ENCODE measurements around the gene HBS1L. TPM values are rescaled to one million over a fixed set of nuclear protein-coding genes. Genes with fewer than 3 reads are reported as not detected.
A peak's percentile ranks its signal among the peaks of the same experiment; 100 is the strongest.

HBS1L gene
- total and polyA plus RNA-seq, 5 donors from 2014 or later, result 49.4 to 109 (median 64.5) TPM

DNA sequence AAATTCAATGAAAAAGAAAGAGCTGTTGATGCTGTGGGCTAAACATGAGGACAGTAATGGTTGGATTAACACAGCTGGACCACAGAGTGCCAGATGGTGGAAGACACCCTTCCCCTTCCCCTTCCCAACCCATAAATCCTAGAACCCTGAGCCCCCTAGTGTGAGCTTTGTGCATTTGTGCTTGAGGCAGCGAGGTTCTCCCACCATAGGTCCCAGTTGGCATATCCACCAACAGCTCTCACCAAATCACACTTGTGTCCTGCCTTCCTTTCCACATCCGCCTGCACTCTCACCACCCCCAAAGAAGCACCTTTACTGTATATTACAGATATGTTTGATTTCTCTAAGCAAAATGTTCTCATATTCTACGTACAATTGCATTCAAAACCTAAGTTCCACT, 32.8 kb upstream of the HBS1L start:
- Mint-ChIP-seq H3K9me3 (peaks cover 0 to 6% (median 2%) of the 10 kb centered on the region in 7 donors), H3K27ac (peak overlapping the region; percentile 94 to 99 (median 95)), H3K4me1 (peaks cover 37 to 72% (median 50%) of the 10 kb centered on the region in 4 donors), H3K4me3 (peak overlapping the region; percentile 70 to 95 (median 84)), H3K36me3 (no peaks in the 10 kb centered on the region), H3K27me3 (no peaks in the 10 kb centered on the region)
- Histone ChIP-seq H3K9me3 (ENCODE audit: control insufficient read depth in 2 of 2, low read length in 2 of 2) (no peaks in the 10 kb centered on the region), H3K4me3 (ENCODE audit: low read depth, low read length) (peak overlapping the region; percentile 92), H3K27ac (ENCODE audit: insufficient read depth, low read length, poor library complexity, severe bottlenecking) (peak overlapping the region; percentile 75), H3K36me3 (ENCODE audit: control insufficient read depth, insufficient read depth, low read length) (no peaks in the 10 kb centered on the region), H3K27me3 (ENCODE audit: control insufficient read depth, insufficient read depth, low read length) (no peaks in the 10 kb centered on the region), H3K4me1 (ENCODE audit: control insufficient read depth, insufficient read depth, low read length, poor library complexity, severe bottlenecking) (peaks cover 48% of the 10 kb centered on the region)
- ATAC-seq (ENCODE audit: low read depth in 2 of 2) (peak; percentile 3 to 15), DNase-seq (no peak)

DNA sequence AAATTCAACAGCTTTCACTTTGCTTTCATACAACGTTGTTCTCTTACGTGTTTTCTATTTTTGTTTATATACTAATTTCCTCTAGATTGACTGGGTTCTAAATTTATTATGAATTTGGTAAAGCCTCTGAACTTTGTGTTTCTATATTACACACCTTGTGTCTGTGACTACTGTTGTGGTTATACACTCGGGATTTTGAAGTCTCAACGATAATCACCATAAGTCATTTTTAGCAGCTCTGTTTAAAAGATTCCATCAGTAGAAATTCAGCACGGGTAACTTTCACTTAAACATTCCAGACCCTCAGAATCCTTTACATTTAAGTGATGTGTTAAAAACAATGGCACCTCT, 31.8 kb upstream of the HBS1L start:
- DNase-seq (peak in 1 of 3 donors; percentile 50), ATAC-seq (ENCODE audit: low read depth in 2 of 2) (no peak)
- Mint-ChIP-seq H3K4me1 (peaks cover 37 to 65% (median 47%) of the 10 kb centered on the region in 4 donors), H3K27ac (peak overlapping the region; percentile 94 to 99 (median 95)), H3K27me3 (no peaks in the 10 kb centered on the region), H3K4me3 (peak overlapping the region; percentile 70 to 95 (median 84)), H3K9me3 (peaks cover 0 to 12% (median 2%) of the 10 kb centered on the region in 7 donors), H3K36me3 (no peaks in the 10 kb centered on the region)
- Histone ChIP-seq H3K27ac (ENCODE audit: insufficient read depth, low read length, poor library complexity, severe bottlenecking) (peak overlapping the region; percentile 75), H3K36me3 (ENCODE audit: control insufficient read depth, insufficient read depth, low read length) (no peaks in the 10 kb centered on the region), H3K9me3 (ENCODE audit: control insufficient read depth in 2 of 2, low read length in 2 of 2) (peaks cover 8 to 9% of the 10 kb centered on the region in 2 experiments), H3K4me1 (ENCODE audit: control insufficient read depth, insufficient read depth, low read length, poor library complexity, severe bottlenecking) (peaks cover 48% of the 10 kb centered on the region), H3K27me3 (ENCODE audit: control insufficient read depth, insufficient read depth, low read length) (no peaks in the 10 kb centered on the region), H3K4me3 (ENCODE audit: low read depth, low read length) (peak overlapping the region; percentile 92)

DNA sequence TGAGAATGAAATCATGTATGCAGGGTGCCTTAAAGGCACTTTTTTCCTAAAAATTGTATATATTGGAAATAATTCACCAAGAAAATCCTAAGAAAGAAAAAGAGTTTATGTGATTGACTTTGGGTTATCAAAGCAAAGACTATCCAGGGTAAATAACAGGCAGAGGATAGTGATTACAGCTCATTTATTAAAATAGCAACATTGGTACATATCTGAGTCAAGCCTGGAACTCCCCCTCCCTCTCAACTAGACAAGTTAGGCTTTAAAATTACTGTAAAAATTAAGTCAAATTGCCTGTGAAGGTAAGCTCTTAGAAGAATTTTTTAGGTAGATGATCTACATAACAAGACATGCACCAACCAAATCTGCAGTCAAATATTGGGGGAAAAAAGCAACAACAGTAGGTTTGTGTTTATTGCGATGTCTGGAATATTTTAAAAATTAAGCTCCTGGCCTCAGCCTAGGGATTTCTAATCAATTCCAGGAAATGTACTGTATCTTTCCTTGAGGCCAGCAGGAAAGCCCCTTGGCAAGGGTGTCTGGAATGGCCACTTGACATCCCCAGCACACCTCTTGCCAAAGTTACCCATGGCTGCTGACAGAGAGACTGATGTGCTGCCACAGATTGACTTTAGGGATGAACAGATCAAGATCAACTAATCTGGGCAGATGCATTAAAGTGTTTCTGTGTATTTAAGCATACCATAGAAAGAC, 31.2 kb upstream of the HBS1L start:
- Histone ChIP-seq H3K27me3 (ENCODE audit: control insufficient read depth, insufficient read depth, low read length) (no peaks in the 10 kb centered on the region), H3K4me3 (ENCODE audit: low read depth, low read length) (peak overlapping the region; percentile 92)

GRCh38 chr6:135084916-135085269, 30.3 kb upstream of the HBS1L start:
- Histone ChIP-seq H3K9me3 (ENCODE audit: control insufficient read depth in 2 of 2, low read length in 2 of 2) (peaks cover 8 to 10% of the 10 kb centered on the region in 2 experiments), H3K36me3 (ENCODE audit: control insufficient read depth, insufficient read depth, low read length) (no peaks in the 10 kb centered on the region), H3K27ac (ENCODE audit: insufficient read depth, low read length, poor library complexity, severe bottlenecking) (no peak overlapping the region), H3K4me3 (ENCODE audit: low read depth, low read length) (no peak overlapping the region), H3K27me3 (ENCODE audit: control insufficient read depth, insufficient read depth, low read length) (no peaks in the 10 kb centered on the region), H3K4me1 (ENCODE audit: control insufficient read depth, insufficient read depth, low read length, poor library complexity, severe bottlenecking) (peaks cover 45% of the 10 kb centered on the region)
- peaks cover 0 to 13% (median 2%) of the 10 kb centered on the region in 7 donors for H3K9me3 Mint-ChIP-seq
- H3K4me1 Mint-ChIP-seq, result peaks cover 37 to 51% (median 40%) of the 10 kb centered on the region in 4 donors
- ATAC-seq (ENCODE audit: low read depth in 2 of 2) (no peak), DNase-seq (no peak)
- no peaks in the 10 kb centered on the region for H3K36me3 Mint-ChIP-seq
- H3K4me3 Mint-ChIP-seq, result peak overlapping the region in 1 of 4 donors; percentile 8
- no peaks in the 10 kb centered on the region for H3K27me3 Mint-ChIP-seq
- peak overlapping the region in 1 of 3 donors; percentile 95 for H3K27ac Mint-ChIP-seq

More for the DNA sequence above, 31.2 kb upstream of the HBS1L start:
- ATAC-seq (ENCODE audit: low read depth in 2 of 2) (no peak), DNase-seq (peak in 1 of 3 donors; percentile 21)
- peak overlapping the region; percentile 94 to 99 (median 95) for H3K27ac Mint-ChIP-seq
- H3K27me3 Mint-ChIP-seq, result no peaks in the 10 kb centered on the region
- H3K4me1 Mint-ChIP-seq, result peaks cover 37 to 61% (median 46%) of the 10 kb centered on the region in 4 donors
- H3K4me3 Mint-ChIP-seq, result peak overlapping the region; percentile 70 to 95 (median 84)
- peak overlapping the region; percentile 75 for H3K27ac ChIP-seq (ENCODE audit: insufficient read depth, low read length, poor library complexity, severe bottlenecking)
- no peaks in the 10 kb centered on the region for H3K36me3 ChIP-seq (ENCODE audit: control insufficient read depth, insufficient read depth, low read length)
- H3K4me1 ChIP-seq (ENCODE audit: control insufficient read depth, insufficient read depth, low read length, poor library complexity, severe bottlenecking), result peaks cover 48% of the 10 kb centered on the region
- peaks cover 8 to 10% of the 10 kb centered on the region in 2 experiments for H3K9me3 ChIP-seq (ENCODE audit: control insufficient read depth in 2 of 2, low read length in 2 of 2)
- no peaks in the 10 kb centered on the region for H3K36me3 Mint-ChIP-seq
- peaks cover 0 to 13% (median 2%) of the 10 kb centered on the region in 7 donors for H3K9me3 Mint-ChIP-seq

GRCh38 chr6:135084001-135084915, 29.6 kb upstream of the HBS1L start:
- Histone ChIP-seq H3K4me1 (ENCODE audit: control insufficient read depth, insufficient read depth, low read length, poor library complexity, severe bottlenecking) (peaks cover 39% of the 10 kb centered on the region), H3K36me3 (ENCODE audit: control insufficient read depth, insufficient read depth, low read length) (no peaks in the 10 kb centered on the region), H3K27ac (ENCODE audit: insufficient read depth, low read length, poor library complexity, severe bottlenecking) (no peak overlapping the region), H3K9me3 (ENCODE audit: control insufficient read depth in 2 of 2, low read length in 2 of 2) (peaks cover 8 to 10% of the 10 kb centered on the region in 2 experiments), H3K27me3 (ENCODE audit: control insufficient read depth, insufficient read depth, low read length) (no peaks in the 10 kb centered on the region), H3K4me3 (ENCODE audit: low read depth, low read length) (no peak overlapping the region)
- peak overlapping the region in 2 of 4 donors; percentile 7 to 8 for H3K4me3 Mint-ChIP-seq
- H3K27me3 Mint-ChIP-seq, result no peaks in the 10 kb centered on the region
- H3K36me3 Mint-ChIP-seq, result peaks cover 2% of the 10 kb centered on the region
- H3K9me3 Mint-ChIP-seq, result peaks cover 0 to 13% (median 2%) of the 10 kb centered on the region in 7 donors
- H3K27ac Mint-ChIP-seq, result peak overlapping the region in 1 of 3 donors; percentile 60
- peaks cover 34 to 45% (median 36%) of the 10 kb centered on the region in 4 donors for H3K4me1 Mint-ChIP-seq
- DNase-seq, result no peak
- no peak for ATAC-seq (ENCODE audit: low read depth in 2 of 2)

DNA sequence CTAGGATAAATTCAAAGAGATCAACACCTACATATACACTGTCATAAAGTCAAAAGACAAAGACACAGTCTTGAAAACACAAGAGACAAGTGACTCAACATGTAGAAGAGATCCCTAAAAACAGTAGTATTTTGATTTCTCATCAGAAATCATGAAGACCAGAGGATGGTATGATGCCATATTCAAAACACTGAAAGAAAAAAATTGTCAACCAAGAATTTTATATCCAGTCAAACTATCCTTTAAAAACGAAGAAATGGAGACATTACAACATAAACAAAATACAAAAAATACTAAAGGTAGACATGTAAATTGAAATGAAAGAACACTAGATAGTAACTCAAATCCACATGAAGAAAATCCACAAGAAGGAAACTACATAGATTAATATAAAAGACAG, 27.3 kb upstream of the HBS1L start:
- H3K9me3 ChIP-seq (ENCODE audit: control insufficient read depth in 2 of 2, low read length in 2 of 2), result peaks cover 8 to 10% of the 10 kb centered on the region in 2 experiments
- H3K27me3 Mint-ChIP-seq, result peaks cover 4% of the 10 kb centered on the region
- H3K27me3 ChIP-seq (ENCODE audit: control insufficient read depth, insufficient read depth, low read length), result no peaks in the 10 kb centered on the region
- H3K4me1 Mint-ChIP-seq, result peaks cover 14 to 22% (median 16%) of the 10 kb centered on the region in 4 donors
- H3K27ac ChIP-seq (ENCODE audit: insufficient read depth, low read length, poor library complexity, severe bottlenecking), result no peak overlapping the region
- no peaks in the 10 kb centered on the region for H3K36me3 ChIP-seq (ENCODE audit: control insufficient read depth, insufficient read depth, low read length)
- H3K36me3 Mint-ChIP-seq, result peaks cover 6% of the 10 kb centered on the region
- no peak for ATAC-seq (ENCODE audit: low read depth in 2 of 2)
- peaks cover 16% of the 10 kb centered on the region for H3K4me1 ChIP-seq (ENCODE audit: control insufficient read depth, insufficient read depth, low read length, poor library complexity, severe bottlenecking)
- no peak overlapping the region for H3K4me3 Mint-ChIP-seq
- peaks cover 0 to 13% (median 2%) of the 10 kb centered on the region in 7 donors for H3K9me3 Mint-ChIP-seq
- no peak overlapping the region for H3K27ac Mint-ChIP-seq
- H3K4me3 ChIP-seq (ENCODE audit: low read depth, low read length), result no peak overlapping the region
- DNase-seq, result no peak

DNA sequence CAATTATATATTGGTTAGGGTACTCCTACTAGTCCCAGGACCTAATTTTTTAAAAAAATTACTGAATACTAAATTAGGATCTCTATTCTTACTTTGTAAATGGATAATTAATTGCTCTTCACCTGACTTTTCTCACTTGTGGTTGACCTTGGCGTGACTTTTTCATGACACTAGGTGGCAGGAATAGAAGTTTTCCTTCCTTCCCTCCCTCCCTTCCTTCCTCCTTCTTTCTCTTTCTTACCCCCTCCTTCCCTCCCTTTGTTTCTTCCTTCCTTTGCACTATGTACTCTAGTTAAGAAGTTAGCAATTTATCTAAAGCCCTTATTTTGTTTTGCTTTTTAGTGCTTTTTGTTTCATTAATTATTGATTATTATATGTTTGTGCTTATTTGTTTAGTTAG, 20.4 kb upstream of the HBS1L start:
- H3K27me3 ChIP-seq (ENCODE audit: control insufficient read depth, insufficient read depth, low read length), result no peaks in the 10 kb centered on the region
- H3K27ac ChIP-seq (ENCODE audit: insufficient read depth, low read length, poor library complexity, severe bottlenecking), result no peak overlapping the region
- Mint-ChIP-seq H3K27ac (no peak overlapping the region), H3K36me3 (peaks cover 6% of the 10 kb centered on the region), H3K4me3 (no peak overlapping the region), H3K27me3 (peaks cover 4% of the 10 kb centered on the region), H3K4me1 (peaks cover 0 to 15% (median 11%) of the 10 kb centered on the region in 4 donors), H3K9me3 (no peaks in the 10 kb centered on the region)
- no peaks in the 10 kb centered on the region for H3K36me3 ChIP-seq (ENCODE audit: control insufficient read depth, insufficient read depth, low read length)
- H3K4me1 ChIP-seq (ENCODE audit: control insufficient read depth, insufficient read depth, low read length, poor library complexity, severe bottlenecking), result no peaks in the 10 kb centered on the region
- ATAC-seq (ENCODE audit: low read depth in 2 of 2) (no peak), DNase-seq (no peak)
- H3K4me3 ChIP-seq (ENCODE audit: low read depth, low read length), result no peak overlapping the region
- no peaks in the 10 kb centered on the region for H3K9me3 ChIP-seq (ENCODE audit: control insufficient read depth in 2 of 2, low read length in 2 of 2)
